ENCODE measurements around the gene SOAT1.

DNA sequence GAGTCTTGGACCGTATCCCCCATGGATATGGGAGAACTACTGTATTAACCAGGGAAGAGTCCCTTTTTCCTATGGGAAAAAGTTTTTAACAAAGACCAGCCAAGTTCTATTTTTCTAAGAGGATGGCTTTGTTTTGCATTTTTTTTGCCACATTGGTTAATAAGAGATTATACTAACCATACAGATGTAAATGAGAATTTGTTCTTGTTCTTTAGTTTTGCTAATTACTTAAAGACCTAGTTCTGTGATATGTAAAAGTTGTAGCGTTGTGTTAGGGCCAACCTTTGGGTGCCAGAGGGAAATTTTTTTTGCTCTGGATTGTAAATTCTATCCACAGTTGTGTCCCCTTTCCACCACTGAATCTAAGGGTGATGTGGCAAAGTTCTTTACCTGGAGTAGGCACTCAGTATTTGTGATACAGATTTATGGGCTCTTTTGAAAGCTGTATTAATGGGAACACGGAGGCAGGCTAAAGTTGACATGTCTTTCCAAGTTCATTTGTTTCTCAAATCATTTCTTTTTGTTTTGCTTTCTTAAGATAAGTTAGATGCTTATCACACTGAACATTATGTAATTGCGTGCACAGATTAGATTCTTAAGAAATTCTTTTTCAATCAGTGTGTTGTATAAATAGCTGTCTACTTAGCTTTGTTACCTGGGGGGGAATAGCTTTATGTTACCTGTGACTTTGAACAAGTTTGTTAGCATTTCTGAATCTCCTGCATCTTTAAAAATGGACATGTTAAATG, 2.9 kb downstream of the SOAT1 start:
- TF ChIP-seq, protein P1, sequence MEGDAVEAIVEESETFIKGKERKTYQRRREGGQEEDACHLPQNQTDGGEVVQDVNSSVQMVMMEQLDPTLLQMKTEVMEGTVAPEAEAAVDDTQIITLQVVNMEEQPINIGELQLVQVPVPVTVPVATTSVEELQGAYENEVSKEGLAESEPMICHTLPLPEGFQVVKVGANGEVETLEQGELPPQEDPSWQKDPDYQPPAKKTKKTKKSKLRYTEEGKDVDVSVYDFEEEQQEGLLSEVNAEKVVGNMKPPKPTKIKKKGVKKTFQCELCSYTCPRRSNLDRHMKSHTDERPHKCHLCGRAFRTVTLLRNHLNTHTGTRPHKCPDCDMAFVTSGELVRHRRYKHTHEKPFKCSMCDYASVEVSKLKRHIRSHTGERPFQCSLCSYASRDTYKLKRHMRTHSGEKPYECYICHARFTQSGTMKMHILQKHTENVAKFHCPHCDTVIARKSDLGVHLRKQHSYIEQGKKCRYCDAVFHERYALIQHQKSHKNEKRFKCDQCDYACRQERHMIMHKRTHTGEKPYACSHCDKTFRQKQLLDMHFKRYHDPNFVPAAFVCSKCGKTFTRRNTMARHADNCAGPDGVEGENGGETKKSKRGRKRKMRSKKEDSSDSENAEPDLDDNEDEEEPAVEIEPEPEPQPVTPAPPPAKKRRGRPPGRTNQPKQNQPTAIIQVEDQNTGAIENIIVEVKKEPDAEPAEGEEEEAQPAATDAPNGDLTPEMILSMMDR (IDR thresholded peaks at IDR 0.05) = no peak
- no peak for TF ChIP-seq POLR2A (IDR thresholded peaks at IDR 0.05)
